SK-N-SH treated with all-trans-retinoic acid at 6 μM for 48 hours (cell line): ENCODE results near the gene DPAGT1.

Source experiments
- ATAC-seq: fragments of 200-7000 bp; cut with Tn5 transposase; 3 replicates; pipeline ENCODE4 v1.9.1; 2020; ENCODE audit warnings: mild to moderate bottlenecking, moderate library complexity
- ARNTL ChIP-seq: fragments of 450-650 bp; formaldehyde crosslinking; IDR thresholded peaks from 2 replicates; pipeline ENCODE4 v1.5.0; 2020; ENCODE audit warnings: low read depth, mild to moderate bottlenecking, moderate library complexity, borderline replicate concordance
- BACH2 ChIP-seq: fragments of 250-450 bp; sonication (Bioruptor Pico); IDR thresholded peaks from 2 replicates; pipeline ENCODE4 v1.9.0; 2021; ENCODE audit warnings: mild to moderate bottlenecking, borderline replicate concordance
- CSDC2 ChIP-seq: fragments of 250-450 bp; sonication (Bioruptor Pico); IDR thresholded peaks from 2 replicates; pipeline ENCODE4 v1.5.0; 2020; ENCODE audit warnings: mild to moderate bottlenecking, moderate library complexity
- ESRRG ChIP-seq: fragments of 250-450 bp; sonication (Bioruptor Pico); IDR thresholded peaks from 2 replicates; pipeline ENCODE4 v1.6.1; 2021; ENCODE audit warnings: mild to moderate bottlenecking
- GLIS3 ChIP-seq: fragments of 250-450 bp; sonication (Bioruptor Pico); IDR thresholded peaks from 2 replicates; pipeline ENCODE4 v1.5.0; 2020; ENCODE audit warnings: mild to moderate bottlenecking, moderate library complexity
- ISL1 ChIP-seq: fragments of 250-450 bp; sonication (Bioruptor Pico); IDR thresholded peaks from 2 replicates; pipeline ENCODE4 v2.1.2; 2022; ENCODE audit warnings: mild to moderate bottlenecking, moderate library complexity
- OSR1 ChIP-seq: fragments of 250-450 bp; sonication (Bioruptor Pico); IDR thresholded peaks from 2 replicates; pipeline ENCODE4 v1.8.0; 2022; ENCODE audit warnings: moderate library complexity, mild to moderate bottlenecking, inconsistent platforms
- PPARA ChIP-seq: fragments of 250-450 bp; sonication (Bioruptor Pico); IDR thresholded peaks from 2 replicates; pipeline ENCODE4 v1.5.0; 2020; ENCODE audit warnings: mild to moderate bottlenecking, borderline replicate concordance
- RARB ChIP-seq: fragments of 250-450 bp; sonication (Bioruptor Pico); IDR thresholded peaks from 2 replicates; pipeline ENCODE4 v1.8.0; 2021; ENCODE audit warnings: mild to moderate bottlenecking, moderate library complexity
- SNAI2 ChIP-seq: fragments of 250-450 bp; sonication (Bioruptor Pico); IDR thresholded peaks from 2 replicates; pipeline ENCODE4 v1.5.0; 2020; ENCODE audit warnings: mild to moderate bottlenecking, moderate library complexity
- TCF4 ChIP-seq: fragments of 250-450 bp; sonication (Bioruptor Pico); IDR thresholded peaks from 2 replicates; pipeline ENCODE4 v1.8.0; 2021; ENCODE audit warnings: mild to moderate bottlenecking, moderate library complexity, borderline replicate concordance
- TOX ChIP-seq: fragments of 250-450 bp; sonication (Bioruptor Pico); IDR thresholded peaks from 2 replicates; pipeline ENCODE4 v1.8.0; 2021; ENCODE audit warnings: mild to moderate bottlenecking, moderate library complexity, borderline replicate concordance
- TSHZ2 ChIP-seq: fragments of 250-450 bp; sonication (Bioruptor Pico); IDR thresholded peaks from 2 replicates; pipeline ENCODE4 v1.5.0; 2020; ENCODE audit warnings: mild to moderate bottlenecking, moderate library complexity
- ZC3H10 ChIP-seq: fragments of 250-450 bp; sonication (Bioruptor Pico); IDR thresholded peaks from 2 replicates; pipeline ENCODE4 v1.5.1; 2021; ENCODE audit warnings: mild to moderate bottlenecking, moderate library complexity
- ZFP3 ChIP-seq: fragments of 250-450 bp; sonication (Bioruptor Pico); IDR thresholded peaks from 2 replicates; pipeline ENCODE4 v1.5.0; 2020; ENCODE audit warnings: mild to moderate bottlenecking, moderate library complexity
- ZFP30 ChIP-seq: fragments of 450-650 bp; formaldehyde crosslinking; IDR thresholded peaks from 2 replicates; pipeline ENCODE4 v1.5.0; 2022; ENCODE audit warnings: mild to moderate bottlenecking, moderate library complexity
- ZNF565 ChIP-seq: fragments of 450-650 bp; formaldehyde crosslinking; conservative IDR thresholded peaks from 2 replicates; pipeline ENCODE4 v1.5.0; 2020; ENCODE audit warnings: low read depth, mild to moderate bottlenecking, moderate library complexity
- ZNF70 ChIP-seq: fragments of 450-650 bp; formaldehyde crosslinking; IDR thresholded peaks from 2 replicates; pipeline ENCODE4 v1.5.0; 2020; ENCODE audit warnings: mild to moderate bottlenecking, moderate library complexity
- ZNF8 ChIP-seq: fragments of 450-650 bp; formaldehyde crosslinking; IDR thresholded peaks from 2 replicates; pipeline ENCODE4 v1.5.0; 2020; ENCODE audit warnings: mild to moderate bottlenecking, moderate library complexity
- TF ChIP-seq, protein P1 (sequence below): fragments of 250-450 bp; sonication (Bioruptor Pico); IDR thresholded peaks from 2 replicates; pipeline ENCODE4 v1.5.1; 2021; ENCODE audit warnings: mild to moderate bottlenecking, moderate library complexity
- TF ChIP-seq, protein P2 (sequence below): fragments of 250-450 bp; sonication (Bioruptor Pico); IDR thresholded peaks from 2 replicates; pipeline ENCODE4 v1.5.1; 2020; ENCODE audit warnings: low read depth, mild to moderate bottlenecking, moderate library complexity
- TF ChIP-seq, protein P3 (sequence below): fragments of 250-450 bp; sonication (Bioruptor Pico); IDR thresholded peaks from 2 replicates; pipeline ENCODE4 v1.8.0; 2021; ENCODE audit warnings: low read depth, mild to moderate bottlenecking, moderate library complexity, borderline replicate concordance

Gene DPAGT1

DNA sequence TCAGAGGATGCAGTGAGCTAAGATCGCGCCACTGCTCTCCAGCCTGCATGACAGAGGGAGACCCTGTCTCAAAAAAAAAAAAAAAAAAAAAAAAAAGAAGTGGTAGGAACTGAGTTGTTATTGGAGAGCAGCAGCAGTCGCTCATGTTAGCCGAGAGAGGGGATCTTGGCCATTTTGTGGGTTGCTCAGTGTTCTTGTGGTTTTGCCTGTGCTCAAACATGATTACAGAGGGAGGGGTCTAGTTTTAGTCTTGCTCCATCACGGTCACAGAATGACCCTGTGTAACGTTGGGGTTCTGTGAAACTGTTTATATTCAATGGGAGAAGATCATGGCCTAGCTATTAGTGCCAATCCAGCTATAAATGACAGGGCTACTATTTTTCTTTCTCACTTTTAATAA, 1.9 kb downstream of the DPAGT1 start:
- ATAC-seq = no peak
- TF ChIP-seq ZNF70 (CRISPR knock-in tag) = no peak
- no peak for TF ChIP-seq OSR1
- no peak for TF ChIP-seq ZFP30
- no peak for TF ChIP-seq BACH2 (CRISPR knock-in tag)
- TF ChIP-seq, protein P1, sequence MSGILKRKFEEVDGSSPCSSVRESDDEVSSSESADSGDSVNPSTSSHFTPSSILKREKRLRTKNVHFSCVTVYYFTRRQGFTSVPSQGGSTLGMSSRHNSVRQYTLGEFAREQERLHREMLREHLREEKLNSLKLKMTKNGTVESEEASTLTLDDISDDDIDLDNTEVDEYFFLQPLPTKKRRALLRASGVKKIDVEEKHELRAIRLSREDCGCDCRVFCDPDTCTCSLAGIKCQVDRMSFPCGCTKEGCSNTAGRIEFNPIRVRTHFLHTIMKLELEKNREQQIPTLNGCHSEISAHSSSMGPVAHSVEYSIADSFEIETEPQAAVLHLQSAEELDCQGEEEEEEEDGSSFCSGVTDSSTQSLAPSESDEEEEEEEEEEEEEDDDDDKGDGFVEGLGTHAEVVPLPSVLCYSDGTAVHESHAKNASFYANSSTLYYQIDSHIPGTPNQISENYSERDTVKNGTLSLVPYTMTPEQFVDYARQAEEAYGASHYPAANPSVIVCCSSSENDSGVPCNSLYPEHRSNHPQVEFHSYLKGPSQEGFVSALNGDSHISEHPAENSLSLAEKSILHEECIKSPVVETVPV (CRISPR knock-in tag) = no peak
- TF ChIP-seq TOX (CRISPR knock-in tag) = no peak
- TF ChIP-seq ZNF8 (CRISPR knock-in tag) = no peak
- TF ChIP-seq ESRRG (CRISPR knock-in tag) = no peak
- no peak for TF ChIP-seq PPARA (CRISPR knock-in tag)
- no peak for TF ChIP-seq CSDC2 (CRISPR knock-in tag)
- TF ChIP-seq, protein P2, sequence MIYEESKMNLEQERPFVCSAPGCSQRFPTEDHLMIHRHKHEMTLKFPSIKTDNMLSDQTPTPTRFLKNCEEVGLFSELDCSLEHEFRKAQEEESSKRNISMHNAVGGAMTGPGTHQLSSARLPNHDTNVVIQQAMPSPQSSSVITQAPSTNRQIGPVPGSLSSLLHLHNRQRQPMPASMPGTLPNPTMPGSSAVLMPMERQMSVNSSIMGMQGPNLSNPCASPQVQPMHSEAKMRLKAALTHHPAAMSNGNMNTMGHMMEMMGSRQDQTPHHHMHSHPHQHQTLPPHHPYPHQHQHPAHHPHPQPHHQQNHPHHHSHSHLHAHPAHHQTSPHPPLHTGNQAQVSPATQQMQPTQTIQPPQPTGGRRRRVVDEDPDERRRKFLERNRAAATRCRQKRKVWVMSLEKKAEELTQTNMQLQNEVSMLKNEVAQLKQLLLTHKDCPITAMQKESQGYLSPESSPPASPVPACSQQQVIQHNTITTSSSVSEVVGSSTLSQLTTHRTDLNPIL (CRISPR knock-in tag) = no peak
- TF ChIP-seq ARNTL = no peak
- no peak for TF ChIP-seq GLIS3 (CRISPR knock-in tag)
- no peak for TF ChIP-seq SNAI2 (CRISPR knock-in tag)
- TF ChIP-seq ISL1 (CRISPR knock-in tag) = no peak
- no peak for TF ChIP-seq ZC3H10 (CRISPR knock-in tag)
- TF ChIP-seq ZFP3 (CRISPR knock-in tag) = no peak
- TF ChIP-seq, protein P3, sequence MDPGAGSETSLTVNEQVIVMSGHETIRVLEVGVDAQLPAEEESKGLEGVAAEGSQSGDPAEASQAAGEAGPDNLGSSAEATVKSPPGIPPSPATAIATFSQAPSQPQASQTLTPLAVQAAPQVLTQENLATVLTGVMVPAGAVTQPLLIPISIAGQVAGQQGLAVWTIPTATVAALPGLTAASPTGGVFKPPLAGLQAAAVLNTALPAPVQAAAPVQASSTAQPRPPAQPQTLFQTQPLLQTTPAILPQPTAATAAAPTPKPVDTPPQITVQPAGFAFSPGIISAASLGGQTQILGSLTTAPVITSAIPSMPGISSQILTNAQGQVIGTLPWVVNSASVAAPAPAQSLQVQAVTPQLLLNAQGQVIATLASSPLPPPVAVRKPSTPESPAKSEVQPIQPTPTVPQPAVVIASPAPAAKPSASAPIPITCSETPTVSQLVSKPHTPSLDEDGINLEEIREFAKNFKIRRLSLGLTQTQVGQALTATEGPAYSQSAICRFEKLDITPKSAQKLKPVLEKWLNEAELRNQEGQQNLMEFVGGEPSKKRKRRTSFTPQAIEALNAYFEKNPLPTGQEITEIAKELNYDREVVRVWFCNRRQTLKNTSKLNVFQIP (CRISPR knock-in tag) = no peak
- no peak for TF ChIP-seq TSHZ2 (CRISPR knock-in tag)
- no peak for TF ChIP-seq TCF4

DNA sequence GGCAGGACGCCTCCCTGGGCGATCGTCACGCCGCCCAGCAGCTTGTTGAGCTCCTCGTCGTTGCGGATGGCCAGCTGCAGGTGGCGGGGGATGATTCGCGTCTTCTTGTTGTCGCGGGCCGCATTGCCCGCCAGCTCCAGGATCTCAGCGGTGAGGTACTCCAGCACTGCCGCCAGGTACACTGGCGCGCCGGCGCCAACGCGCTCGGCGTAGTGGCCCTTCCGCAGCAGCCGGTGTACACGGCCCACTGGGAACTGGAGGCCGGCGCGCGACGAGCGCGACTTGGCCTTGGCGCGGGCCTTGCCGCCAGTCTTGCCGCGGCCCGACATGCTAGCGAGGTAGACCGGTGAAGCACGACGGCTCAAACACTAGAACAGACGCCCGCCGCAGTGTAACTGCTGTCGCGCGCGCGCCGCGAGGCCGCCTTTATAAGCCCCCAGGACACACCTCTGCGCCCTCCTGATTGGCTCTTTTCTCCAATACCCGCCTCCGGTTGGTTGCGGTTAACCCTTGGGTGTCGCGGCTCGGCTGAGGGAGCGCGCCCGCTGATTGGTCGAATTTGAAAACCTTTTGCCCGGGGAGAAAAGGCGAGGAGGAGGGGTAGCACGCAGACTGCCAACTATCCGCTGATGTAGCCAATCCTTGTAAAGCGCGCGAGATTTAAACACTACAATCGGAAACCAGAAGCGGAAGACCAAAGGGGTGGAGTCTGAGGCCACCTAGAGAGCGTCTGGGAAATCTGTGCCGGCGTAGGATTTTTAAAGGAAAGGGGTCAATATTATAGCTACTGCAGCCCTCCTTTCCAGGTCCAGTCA, 6.4 kb downstream of the DPAGT1 start:
- TF ChIP-seq TOX (CRISPR knock-in tag) = no peak
- TF ChIP-seq ZFP3 (CRISPR knock-in tag) = 0 out of 2 replicates have a peak, but pooled peaks have one; percentile 22
- TF ChIP-seq GLIS3 (CRISPR knock-in tag) = peak; percentile 85; the same call in 1 of the 2 replicates
- peak; percentile 85 for ATAC-seq

DNA sequence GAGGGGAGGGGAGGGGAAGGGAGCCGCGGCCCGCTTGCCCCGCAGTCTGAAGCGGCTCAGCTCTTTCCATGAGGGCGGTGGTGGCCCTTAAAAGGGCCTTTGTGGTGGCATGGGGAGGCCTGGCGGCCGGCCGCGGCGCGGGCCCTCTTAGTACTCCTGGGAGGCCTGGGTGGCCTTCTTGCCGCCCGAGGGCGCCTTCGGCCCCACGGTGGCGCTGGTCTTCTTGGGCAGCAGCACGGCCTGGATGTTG, 6.9 kb downstream of the DPAGT1 start:
- peak; percentile 84 for ATAC-seq
- no peak for TF ChIP-seq ZNF565 (CRISPR knock-in tag)
- no peak for TF ChIP-seq ZNF70 (CRISPR knock-in tag)
- no peak for TF ChIP-seq TCF4
- TF ChIP-seq ISL1 (CRISPR knock-in tag) = no peak
- no peak for TF ChIP-seq BACH2 (CRISPR knock-in tag)
- no peak for TF ChIP-seq CSDC2 (CRISPR knock-in tag)
- TF ChIP-seq, protein P2 (CRISPR knock-in tag) = no peak
- TF ChIP-seq OSR1 = no peak
- TF ChIP-seq, protein P1 (CRISPR knock-in tag) = no peak
- TF ChIP-seq TOX (CRISPR knock-in tag) = no peak
- no peak for TF ChIP-seq TSHZ2 (CRISPR knock-in tag)
- no peak for TF ChIP-seq RARB (CRISPR knock-in tag)
- no peak for TF ChIP-seq ZC3H10 (CRISPR knock-in tag)
- TF ChIP-seq SNAI2 (CRISPR knock-in tag) = no peak
- TF ChIP-seq ZFP30 = no peak
- TF ChIP-seq ARNTL = no peak
